OCI-LY3 (cell line): ENCODE measurements around the gene MYBPC3.
"Not testable (repeated sequence)": the region's sequence is repeated elsewhere in the genome, so short reads cannot be mapped to it uniquely, and the experiment has no call there.

Experiments
- H2AFZ ChIP-seq: fragments of 200-600, 300-600 bp; shearing (Covaris generic); 2 replicates; pipeline ENCODE4 v1.6.0; 2014; ENCODE audit warnings: antibody characterized with exemption, low read depth, low read length
- H3K27ac ChIP-seq: fragments of 200-600, 300-600 bp; sonication (generic); 2 replicates; pipeline ENCODE4 v1.5.1; 2014; ENCODE audit warnings: mild to moderate bottlenecking, low read length, moderate library complexity, mixed read lengths
- H3K27me3 ChIP-seq: fragments of 200-600, 300-600 bp; sonication (generic); 2 replicates; pipeline ENCODE4 v1.6.1; 2014; ENCODE audit warnings: low read depth, low read length, mixed read lengths
- H3K36me3 ChIP-seq: fragments of 200-600, 300-600 bp; sonication (generic); replicated peaks from 2 replicates; pipeline ENCODE3; 2014; ENCODE audit warnings: low read depth, low read length, mixed read lengths
- H3K4me1 ChIP-seq: fragments of 300-600, 200-600 bp; sonication (generic); 2 replicates; pipeline ENCODE4 v1.6.1; 2014; ENCODE audit warnings: low read length, mixed read lengths
- H3K4me2 ChIP-seq: fragments of 200-600, 300-600 bp; sonication (generic); 2 replicates; pipeline ENCODE4 v1.6.1; 2014; ENCODE audit warnings: low read length, mixed read lengths
- H3K4me3 ChIP-seq: fragments of 300-600, 200-600 bp; sonication (generic); 2 replicates; pipeline ENCODE4 v1.5.1; 2014; ENCODE audit warnings: antibody characterized with exemption, mild to moderate bottlenecking, low read length, moderate library complexity
- H3K79me2 ChIP-seq: fragments of 300-600, 200-600 bp; shearing (Covaris generic); 2 replicates; pipeline ENCODE4 v1.6.1; 2014; ENCODE audit warnings: mild to moderate bottlenecking, low read length, mixed read lengths
- H3K9ac ChIP-seq: fragments of 300-600, 200-600 bp; shearing (Covaris generic); 2 replicates; pipeline ENCODE4 v1.6.0; 2014; ENCODE audit warnings: mild to moderate bottlenecking, low read length, moderate library complexity
- H3K9me3 ChIP-seq: fragments of 200-600, 300-600 bp; shearing (Covaris generic); 2 replicates; pipeline ENCODE4 v1.6.1; 2014; ENCODE audit warnings: low read length, mixed read lengths; ENCODE audit not compliant: insufficient read depth
- H4K20me1 ChIP-seq: fragments of 200-600, 300-600 bp; sonication (generic); 2 replicates; pipeline ENCODE4 v1.6.1; 2016; ENCODE audit warnings: low read length, mixed read lengths; ENCODE audit not compliant: insufficient read depth
- CTCF ChIP-seq: fragments of 200-600, 300-600 bp; sonication (generic); IDR thresholded peaks from 2 replicates; pipeline ENCODE4 v1.5.1; 2014; ENCODE audit warnings: antibody characterized with exemption, low read length, low read depth
- EZH2phosphoT487 ChIP-seq: fragments of 200-600 bp; shearing (Covaris generic); IDR thresholded peaks from 2 replicates; pipeline ENCODE4 v1.6.1; 2018; ENCODE audit warnings: antibody characterized with exemption, mixed run types, low read depth

The MYBPC3 gene

GRCh38 chr11:47325271-47326041 is 27.0 kb downstream of the MYBPC3 start:
- no peak overlapping the region for H3K4me3 ChIP-seq
- H3K4me2 ChIP-seq = no peak overlapping the region
- no peaks in the 10 kb centered on the region for H3K79me2 ChIP-seq
- no peak overlapping the region for H3K27ac ChIP-seq
- H4K20me1 ChIP-seq = peaks cover 12% of the 10 kb centered on the region
- no peaks in the 10 kb centered on the region for H3K9me3 ChIP-seq
- H2AFZ ChIP-seq = no peak overlapping the region
- peaks cover 25% of the 10 kb centered on the region for H3K4me1 ChIP-seq
- TF ChIP-seq EZH2phosphoT487 (no peak), CTCF (no peak)
- no peak overlapping the region for H3K9ac ChIP-seq
- H3K27me3 ChIP-seq = no peaks in the 10 kb centered on the region
- H3K36me3 ChIP-seq = peaks cover 24% of the 10 kb centered on the region

GRCh38 chr11:47324520-47324919 is 28.0 kb downstream of the MYBPC3 start:
- Histone ChIP-seq H3K27me3 (no peaks in the 10 kb centered on the region), H2AFZ (no peak overlapping the region), H3K79me2 (no peaks in the 10 kb centered on the region), H3K27ac (no peak overlapping the region), H3K9me3 (no peaks in the 10 kb centered on the region), H4K20me1 (peaks cover 12% of the 10 kb centered on the region), H3K36me3 (peaks cover 19% of the 10 kb centered on the region), H3K4me3 (no peak overlapping the region), H3K4me2 (no peak overlapping the region), H3K9ac (no peak overlapping the region), H3K4me1 (peaks cover 15% of the 10 kb centered on the region)
- TF ChIP-seq CTCF = no peak
- no peak for TF ChIP-seq EZH2phosphoT487

GRCh38 chr11:47318166-47318565 is 34.3 kb downstream of the MYBPC3 start:
- Histone ChIP-seq H3K27me3 (no peaks in the 10 kb centered on the region), H3K4me1 (no peaks in the 10 kb centered on the region; the same call in 1 of the 2 replicates), H3K79me2 (no peaks in the 10 kb centered on the region), H3K4me3 (no peak overlapping the region), H4K20me1 (no peaks in the 10 kb centered on the region), H2AFZ (no peak overlapping the region), H3K4me2 (no peak overlapping the region), H3K9me3 (no peaks in the 10 kb centered on the region), H3K36me3 (peaks cover 14% of the 10 kb centered on the region), H3K27ac (no peak overlapping the region), H3K9ac (no peak overlapping the region)
- TF ChIP-seq EZH2phosphoT487 (no peak), CTCF (no peak)

GRCh38 chr11:47317064-47317828 is 35.3 kb downstream of the MYBPC3 start:
- no peak overlapping the region for H3K4me2 ChIP-seq
- no peaks in the 10 kb centered on the region for H3K79me2 ChIP-seq
- no peak overlapping the region for H3K9ac ChIP-seq
- no peak overlapping the region for H2AFZ ChIP-seq
- no peaks in the 10 kb centered on the region for H4K20me1 ChIP-seq
- no peaks in the 10 kb centered on the region; the same call in 1 of the 2 replicates for H3K4me1 ChIP-seq
- TF ChIP-seq CTCF = no peak
- no peak for TF ChIP-seq EZH2phosphoT487
- no peaks in the 10 kb centered on the region for H3K27me3 ChIP-seq
- no peaks in the 10 kb centered on the region for H3K9me3 ChIP-seq
- no peak overlapping the region for H3K27ac ChIP-seq
- H3K4me3 ChIP-seq = no peak overlapping the region
- H3K36me3 ChIP-seq = peaks cover 14% of the 10 kb centered on the region

- H3K4me1 ChIP-seq, H2AFZ ChIP-seq, H3K9ac ChIP-seq, H3K4me3 ChIP-seq, H3K79me2 ChIP-seq, H3K27me3 ChIP-seq, H3K4me2 ChIP-seq, H3K9me3 ChIP-seq, H4K20me1 ChIP-seq, H3K27ac ChIP-seq: not testable (repeated sequence)
- peaks cover 19% of the 10 kb centered on the region for H3K36me3 ChIP-seq
Observed at GRCh38 chr11:47316501-47316900, 36.0 kb downstream of the MYBPC3 start.
